ENCODE measurements around the gene SELENOK. TPM values are rescaled to one million over a fixed set of nuclear protein-coding genes. Genes with fewer than 3 reads are reported as not detected.
A peak's percentile ranks its signal among the peaks of the same experiment; 100 is the strongest.
"Not testable (repeated sequence)": the region's sequence is repeated elsewhere in the genome, so short reads cannot be mapped to it uniquely, and the experiment has no call there.

Gene SELENOK
- 40.3 and 61.0 TPM in 2 replicates for total RNA-seq (2014; rRNA removed; shearing (Covaris generic))

GRCh38 chr3:53891497-53892285 lies at the start of gene SELENOK:
SELENOK (minus strand) TSS chr3:53891859.
- DNase-seq (ENCODE audit: low spot score) = peak; percentile 96

- DNase-seq (ENCODE audit: low spot score) = peak; percentile 8
These were observed 49.5 kb upstream of the SELENOK start for GRCh38 chr3:53941184-53941583.

GRCh38 chr3:53940623-53941022 lies 49.0 kb upstream of the SELENOK start:
- DNase-seq (ENCODE audit: low spot score) = no peak

- no peak for DNase-seq (ENCODE audit: low spot score)
These were observed 48.2 kb upstream of the SELENOK start for GRCh38 chr3:53939813-53940212.

GRCh38 chr3:53939086-53939582 lies 47.5 kb upstream of the SELENOK start:
- DNase-seq (ENCODE audit: low spot score) = no peak

- peak; percentile 23 for DNase-seq (ENCODE audit: low spot score)
These were observed 47.0 kb upstream of the SELENOK start for GRCh38 chr3:53938645-53939044.

GRCh38 chr3:53936347-53936746 lies 44.7 kb upstream of the SELENOK start:
- DNase-seq (ENCODE audit: low spot score) = no peak

GRCh38 chr3:53935283-53935901 lies 43.7 kb upstream of the SELENOK start:
- no peak for DNase-seq (ENCODE audit: low spot score)

- not testable (repeated sequence) for DNase-seq (ENCODE audit: low spot score)
These were observed 35.7 kb upstream of the SELENOK start for GRCh38 chr3:53927208-53927872.

- no peak for DNase-seq (ENCODE audit: low spot score)
These were observed 29.6 kb upstream of the SELENOK start for GRCh38 chr3:53921296-53921695.

GRCh38 chr3:53919741-53920140 lies 28.1 kb upstream of the SELENOK start:
- DNase-seq (ENCODE audit: low spot score) = no peak

GRCh38 chr3:53913401-53913800 lies 21.7 kb upstream of the SELENOK start:
- no peak for DNase-seq (ENCODE audit: low spot score)

GRCh38 chr3:53902711-53903110 lies 11.1 kb upstream of the SELENOK start:
- DNase-seq (ENCODE audit: low spot score) = no peak

- DNase-seq (ENCODE audit: low spot score) = no peak
These were observed 10.4 kb upstream of the SELENOK start for GRCh38 chr3:53902067-53902466.

- DNase-seq (ENCODE audit: low spot score) = no peak
These were observed 9.1 kb upstream of the SELENOK start for GRCh38 chr3:53900666-53901331.

GRCh38 chr3:53899750-53900149 lies 8.1 kb upstream of the SELENOK start:
- DNase-seq (ENCODE audit: low spot score) = no peak

GRCh38 chr3:53892286-53892637 lies 603 bp upstream of the SELENOK start:
- DNase-seq (ENCODE audit: low spot score) = no peak

GRCh38 chr3:53890726-53891475 lies 758 bp downstream of the SELENOK start:
- peak; percentile 9 for DNase-seq (ENCODE audit: low spot score)

GRCh38 chr3:53888232-53888631 lies 3.4 kb downstream of the SELENOK start:
- no peak for DNase-seq (ENCODE audit: low spot score)

- DNase-seq (ENCODE audit: low spot score) = no peak
These were observed 4.2 kb downstream of the SELENOK start for GRCh38 chr3:53887446-53887845.

- DNase-seq (ENCODE audit: low spot score) = no peak
These were observed 6.4 kb downstream of the SELENOK start for GRCh38 chr3:53885239-53885638.

Measured in H4 (cell line).